Liver (tissue), 9 donors: Measurements from ENCODE around the gene CD300LB. TPM values are rescaled to one million over a fixed set of nuclear protein-coding genes. Genes with fewer than 3 reads are reported as not detected.
"Not testable (repeated sequence)": the region's sequence is repeated elsewhere in the genome, so short reads cannot be mapped to it uniquely, and the experiment has no call there.

Source experiments
- DNase-seq: peaks from one replicate; pipeline ENCODE4 v3.0.0-alpha.2; 2017; ENCODE audit warnings: low spot score
- H3K27ac ChIP-seq, 2 donors: one replicate each; pipeline ENCODE4 v1.7.0; 2013; ENCODE audit warnings: inconsistent platforms in 2 of 2, low read length in 2 of 2, control low read depth in 1 of 2, low read depth in 1 of 2, mild to moderate bottlenecking in 1 of 2
- H3K27me3 ChIP-seq, 4 donors: one replicate each; pipeline versions ENCODE4 v1.6.1 to v1.7.0; 2013; ENCODE audit warnings: low read length in 3 of 4, inconsistent platforms in 1 of 4, mild to moderate bottlenecking in 1 of 4, moderate library complexity in 1 of 4; ENCODE audit not compliant: control insufficient read depth in 4 of 4, insufficient read depth in 4 of 4
- H3K36me3 ChIP-seq, 4 donors: one replicate each; pipeline versions ENCODE4 v1.6.1 to v1.7.0; 2013; ENCODE audit warnings: low read length in 3 of 4, mild to moderate bottlenecking in 3 of 4, low read depth in 1 of 4, moderate library complexity in 1 of 4; ENCODE audit not compliant: control insufficient read depth in 4 of 4, insufficient read depth in 3 of 4
- H3K4me1 ChIP-seq, 4 donors: one replicate each; pipeline versions ENCODE4 v1.6.1 to v1.7.0; 2013; ENCODE audit warnings: low read length in 3 of 4, mild to moderate bottlenecking in 3 of 4, moderate library complexity in 1 of 4; ENCODE audit not compliant: control insufficient read depth in 4 of 4, insufficient read depth in 4 of 4
- H3K4me3 ChIP-seq, 3 donors: one replicate each; pipeline versions ENCODE4 v1.6.1 to v1.7.0; 2013; ENCODE audit warnings: low read length in 3 of 3, control low read depth in 1 of 3, low read depth in 1 of 3, mild to moderate bottlenecking in 1 of 3
- H3K9ac ChIP-seq, 2 donors: one replicate each; pipeline ENCODE4 v1.7.0; 2013; ENCODE audit warnings: low read length in 2 of 2, mild to moderate bottlenecking in 2 of 2, moderate library complexity in 2 of 2, control low read depth in 1 of 2, low read depth in 1 of 2
- H3K9me3 ChIP-seq, 4 donors: one replicate each; pipeline versions ENCODE4 v1.6.1 to v1.7.0; 2013; ENCODE audit warnings: low read length in 3 of 4; ENCODE audit not compliant: control insufficient read depth in 4 of 4
- EGR1 ChIP-seq, 2 donors: IDR thresholded peaks; 2 replicates each; pipeline ENCODE4 v1.6.1; 2016 to 2018; ENCODE audit warnings: antibody characterized with exemption in 2 of 2, low read depth in 2 of 2
- FOXA2 ChIP-seq: IDR thresholded peaks from 2 replicates; pipeline ENCODE4 v1.6.1; 2016; ENCODE audit warnings: antibody characterized with exemption
- HNF4A ChIP-seq, 2 donors: conservative IDR thresholded peaks; 2 replicates each; pipeline ENCODE4 v1.6.1; 2016; ENCODE audit warnings: antibody characterized with exemption in 2 of 2, mild to moderate bottlenecking in 2 of 2
- NR2F2 ChIP-seq: IDR thresholded peaks from 2 replicates; pipeline ENCODE4 v1.6.1; 2016; ENCODE audit warnings: antibody characterized with exemption
- RAD21 ChIP-seq, 2 donors: IDR thresholded peaks; 2 replicates each; pipeline ENCODE4 v1.6.1; 2016; ENCODE audit warnings: antibody characterized with exemption in 2 of 2, mild to moderate bottlenecking in 2 of 2
- SP1 ChIP-seq: IDR thresholded peaks from 2 replicates; pipeline ENCODE4 v1.6.1; 2018; ENCODE audit warnings: antibody characterized with exemption, mild to moderate bottlenecking
- TAF1 ChIP-seq: conservative IDR thresholded peaks from 2 replicates; pipeline ENCODE4 v1.6.1; 2016; ENCODE audit warnings: antibody characterized with exemption, mild to moderate bottlenecking
- WGBS: extraction: QIAGEN DNeasy Blood & Tissue Kit; methylation state at CpG from one replicate; pipeline ENCODE4 v1.1.7; 2013; 5-methylcytosine and 5-hydroxymethylcytosine counted together
- polyA plus RNA-seq, 2 donors: library from polyadenylated mRNA; stranded (reverse) in 1 of 2; unstranded in 1 of 2; fragments of 200-250 nt in 1 of 2; fragments of >200 nt in 1 of 2; fragmentation: Nextera tagmentation in 1 of 2; extraction: Ambion mirVana in 1 of 2; gene quantifications; one replicate each; pipeline versions ENCODE4 v1.2.1 to v1.2.3, GENCODE V29; 2013 to 2015
- total RNA-seq, 2 donors: library from RNA; depleted of rRNA; stranded (reverse); fragments of >200 nt; gene quantifications; one replicate each; pipeline ENCODE4 v1.2.3, GENCODE V29; 2014
- TF ChIP-seq, protein P1 (sequence below): fragments of 150-350 bp; IDR thresholded peaks from 2 replicates; pipeline ENCODE4 v1.5.1; 2017; ENCODE audit warnings: improper control_type of control experiment, low read depth, low read length; ENCODE audit not compliant: missing input control
- TF ChIP-seq, protein P2 (sequence below): IDR thresholded peaks from 2 replicates; pipeline ENCODE4 v1.6.1; 2016; ENCODE audit warnings: antibody characterized with exemption, mild to moderate bottlenecking
- TF ChIP-seq, protein P3 (sequence below): IDR thresholded peaks from 2 replicates; pipeline ENCODE4 v1.6.1; 2016; ENCODE audit warnings: antibody characterized with exemption
- donor health status: healthy.
- donor health status: healthy.
- donor health status: healthy.
- donor health status: healthy.
- donor health status: healthy.

The CD300LB gene
- total and polyA plus RNA-seq, 4 donors, result 0.08 to 0.33 (median 0.09) TPM; not detected in 1

DNA sequence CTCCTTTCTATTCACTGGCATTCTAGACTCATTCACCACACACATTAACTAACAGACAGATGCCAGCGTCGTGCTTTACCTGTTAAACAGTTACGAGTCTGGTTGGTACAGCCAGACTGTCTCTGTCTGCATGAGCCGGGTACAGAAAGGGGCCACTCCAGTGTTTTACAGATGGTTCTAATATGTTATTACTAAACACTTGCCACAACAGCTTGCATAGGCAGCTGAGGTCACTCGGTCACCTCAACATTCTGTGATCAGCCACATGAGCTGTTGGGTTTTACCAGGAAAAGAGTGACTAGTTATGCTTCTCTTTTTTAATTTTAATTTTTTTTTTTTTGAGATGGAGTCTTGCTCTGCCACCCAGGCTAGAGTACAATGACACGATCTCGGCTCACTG is 39.6 kb downstream of the CD300LB start:
- no peak overlapping the region for H3K27ac ChIP-seq
- TF ChIP-seq TAF1, result no peak
- TF ChIP-seq, protein P1, sequence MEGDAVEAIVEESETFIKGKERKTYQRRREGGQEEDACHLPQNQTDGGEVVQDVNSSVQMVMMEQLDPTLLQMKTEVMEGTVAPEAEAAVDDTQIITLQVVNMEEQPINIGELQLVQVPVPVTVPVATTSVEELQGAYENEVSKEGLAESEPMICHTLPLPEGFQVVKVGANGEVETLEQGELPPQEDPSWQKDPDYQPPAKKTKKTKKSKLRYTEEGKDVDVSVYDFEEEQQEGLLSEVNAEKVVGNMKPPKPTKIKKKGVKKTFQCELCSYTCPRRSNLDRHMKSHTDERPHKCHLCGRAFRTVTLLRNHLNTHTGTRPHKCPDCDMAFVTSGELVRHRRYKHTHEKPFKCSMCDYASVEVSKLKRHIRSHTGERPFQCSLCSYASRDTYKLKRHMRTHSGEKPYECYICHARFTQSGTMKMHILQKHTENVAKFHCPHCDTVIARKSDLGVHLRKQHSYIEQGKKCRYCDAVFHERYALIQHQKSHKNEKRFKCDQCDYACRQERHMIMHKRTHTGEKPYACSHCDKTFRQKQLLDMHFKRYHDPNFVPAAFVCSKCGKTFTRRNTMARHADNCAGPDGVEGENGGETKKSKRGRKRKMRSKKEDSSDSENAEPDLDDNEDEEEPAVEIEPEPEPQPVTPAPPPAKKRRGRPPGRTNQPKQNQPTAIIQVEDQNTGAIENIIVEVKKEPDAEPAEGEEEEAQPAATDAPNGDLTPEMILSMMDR, result no peak
- no peak for TF ChIP-seq NR2F2
- H3K27me3 ChIP-seq, result no peaks in the 10 kb centered on the region
- no peak overlapping the region for H3K9ac ChIP-seq
- H3K9me3 ChIP-seq, result no peaks in the 10 kb centered on the region
- H3K4me3 ChIP-seq, result no peak overlapping the region
- WGBS, result 87% methylated on average over 7 of the region's 7 CpGs
- H3K4me1 ChIP-seq, result peaks cover 0 to 7% (median 3%) of the 10 kb centered on the region in 4 donors
- DNase-seq, result no peak
- peaks cover 0 to 2% (median 0%) of the 10 kb centered on the region in 4 donors for H3K36me3 ChIP-seq

DNA sequence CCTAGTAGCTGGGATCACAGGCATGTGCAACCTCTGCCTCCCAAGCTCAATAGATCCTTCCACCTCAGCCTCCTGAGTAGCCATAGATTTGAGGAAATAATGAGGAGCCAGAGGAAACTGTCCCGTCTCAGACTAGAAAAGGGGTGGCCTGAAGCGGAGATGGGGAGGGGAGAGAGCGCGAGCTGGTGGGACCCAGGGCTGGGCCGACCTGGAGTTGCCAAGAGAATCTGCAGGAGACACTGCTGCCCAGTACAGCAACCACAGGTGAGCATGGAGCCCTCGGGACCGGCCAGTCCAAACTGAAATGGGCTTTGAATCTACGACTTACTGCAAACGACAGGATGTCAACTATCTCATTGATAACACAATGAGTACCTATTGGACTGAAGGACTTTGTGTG is 40.6 kb downstream of the CD300LB start:
- peaks cover 0 to 2% (median 0%) of the 10 kb centered on the region in 4 donors for H3K36me3 ChIP-seq
- H3K4me3 ChIP-seq, result no peak overlapping the region
- no peaks in the 10 kb centered on the region for H3K27me3 ChIP-seq
- H3K27ac ChIP-seq, result no peak overlapping the region
- no peak overlapping the region for H3K9ac ChIP-seq
- no peaks in the 10 kb centered on the region for H3K9me3 ChIP-seq
- no peak for DNase-seq
- H3K4me1 ChIP-seq, result peaks cover 0 to 7% (median 3%) of the 10 kb centered on the region in 4 donors
- 76% methylated on average over 9 of the region's 9 CpGs for WGBS
- TF ChIP-seq, protein P2, sequence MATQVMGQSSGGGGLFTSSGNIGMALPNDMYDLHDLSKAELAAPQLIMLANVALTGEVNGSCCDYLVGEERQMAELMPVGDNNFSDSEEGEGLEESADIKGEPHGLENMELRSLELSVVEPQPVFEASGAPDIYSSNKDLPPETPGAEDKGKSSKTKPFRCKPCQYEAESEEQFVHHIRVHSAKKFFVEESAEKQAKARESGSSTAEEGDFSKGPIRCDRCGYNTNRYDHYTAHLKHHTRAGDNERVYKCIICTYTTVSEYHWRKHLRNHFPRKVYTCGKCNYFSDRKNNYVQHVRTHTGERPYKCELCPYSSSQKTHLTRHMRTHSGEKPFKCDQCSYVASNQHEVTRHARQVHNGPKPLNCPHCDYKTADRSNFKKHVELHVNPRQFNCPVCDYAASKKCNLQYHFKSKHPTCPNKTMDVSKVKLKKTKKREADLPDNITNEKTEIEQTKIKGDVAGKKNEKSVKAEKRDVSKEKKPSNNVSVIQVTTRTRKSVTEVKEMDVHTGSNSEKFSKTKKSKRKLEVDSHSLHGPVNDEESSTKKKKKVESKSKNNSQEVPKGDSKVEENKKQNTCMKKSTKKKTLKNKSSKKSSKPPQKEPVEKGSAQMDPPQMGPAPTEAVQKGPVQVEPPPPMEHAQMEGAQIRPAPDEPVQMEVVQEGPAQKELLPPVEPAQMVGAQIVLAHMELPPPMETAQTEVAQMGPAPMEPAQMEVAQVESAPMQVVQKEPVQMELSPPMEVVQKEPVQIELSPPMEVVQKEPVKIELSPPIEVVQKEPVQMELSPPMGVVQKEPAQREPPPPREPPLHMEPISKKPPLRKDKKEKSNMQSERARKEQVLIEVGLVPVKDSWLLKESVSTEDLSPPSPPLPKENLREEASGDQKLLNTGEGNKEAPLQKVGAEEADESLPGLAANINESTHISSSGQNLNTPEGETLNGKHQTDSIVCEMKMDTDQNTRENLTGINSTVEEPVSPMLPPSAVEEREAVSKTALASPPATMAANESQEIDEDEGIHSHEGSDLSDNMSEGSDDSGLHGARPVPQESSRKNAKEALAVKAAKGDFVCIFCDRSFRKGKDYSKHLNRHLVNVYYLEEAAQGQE, result no peak
- TF ChIP-seq FOXA2 (no peak), NR2F2 (no peak), TAF1 (no peak), SP1 (no peak), RAD21 (IDR thresholded peaks at IDR 0.05) (no peak), EGR1 (IDR thresholded peaks at IDR 0.05; ENCODE audit: low read depth in 2 of 2) (no peak), HNF4A (conservative IDR thresholded peaks at IDR 0.05) (no peak)
- TF ChIP-seq, protein P3, sequence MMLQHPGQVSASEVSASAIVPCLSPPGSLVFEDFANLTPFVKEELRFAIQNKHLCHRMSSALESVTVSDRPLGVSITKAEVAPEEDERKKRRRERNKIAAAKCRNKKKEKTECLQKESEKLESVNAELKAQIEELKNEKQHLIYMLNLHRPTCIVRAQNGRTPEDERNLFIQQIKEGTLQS, result no peak
- TF ChIP-seq, protein P1, result no peak

DNA sequence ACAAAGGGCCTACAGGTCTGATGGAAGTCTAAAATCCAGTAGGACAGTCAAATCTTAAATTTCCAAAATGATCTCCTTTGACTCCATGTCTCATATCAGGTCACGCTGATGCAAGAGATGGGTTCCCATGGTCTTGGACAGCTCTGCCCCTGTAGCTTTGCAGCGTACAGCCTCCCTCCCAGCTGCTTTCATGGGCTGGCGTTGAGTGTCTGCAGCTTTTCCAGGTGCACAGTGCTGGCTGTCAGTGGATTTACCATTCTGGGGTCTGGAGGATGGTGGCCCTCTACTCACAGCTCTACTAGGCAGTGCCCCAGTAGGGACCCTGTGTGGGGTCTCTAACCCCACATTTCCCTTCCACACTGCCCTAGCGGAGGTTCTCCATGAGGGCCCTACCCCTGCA is 43.0 kb downstream of the CD300LB start:
- H3K4me3 ChIP-seq, H3K36me3 ChIP-seq, H3K9me3 ChIP-seq, H3K4me1 ChIP-seq, H3K27ac ChIP-seq, H3K9ac ChIP-seq, H3K27me3 ChIP-seq, DNase-seq: not testable (repeated sequence)
- WGBS, result 96% methylated on average over 4 of the region's 4 CpGs
